Measurements from ENCODE around the gene INPP5J. TPM values are rescaled to one million over a fixed set of nuclear protein-coding genes. Genes with fewer than 3 reads are reported as not detected.

Gene INPP5J
- total RNA-seq, 4 donors from 2014 or later: not detected

DNA sequence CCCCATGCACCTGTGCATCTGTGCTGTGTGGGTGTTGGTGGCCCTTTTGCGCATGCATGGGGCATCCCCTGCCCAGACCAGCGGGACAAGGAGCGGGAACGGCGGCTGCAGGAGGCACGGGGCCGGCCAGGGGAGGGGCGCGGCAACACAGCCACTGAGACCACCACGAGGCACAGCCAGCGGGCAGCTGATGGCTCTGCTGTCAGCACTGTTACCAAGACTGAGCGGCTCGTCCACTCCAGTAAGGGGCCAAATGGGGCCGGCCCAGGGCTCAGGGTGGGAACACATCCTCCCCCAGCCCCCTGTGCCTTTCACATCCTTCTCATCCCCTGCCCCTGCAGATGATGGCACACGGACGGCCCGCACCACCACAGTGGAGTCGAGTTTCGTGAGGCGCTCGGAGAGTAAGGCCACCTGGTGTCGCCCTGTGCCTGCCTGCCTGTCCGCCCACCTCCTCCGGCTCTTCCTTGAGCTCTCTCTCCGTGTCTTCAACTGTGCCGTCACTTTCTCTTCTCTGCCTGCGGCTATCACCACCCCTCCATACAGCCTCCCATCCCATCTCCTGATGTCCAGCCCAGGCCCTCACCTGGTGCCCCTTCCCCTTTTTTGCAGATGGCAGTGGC, 26.0 kb upstream of the INPP5J start:
- TF ChIP-seq, protein P1, sequence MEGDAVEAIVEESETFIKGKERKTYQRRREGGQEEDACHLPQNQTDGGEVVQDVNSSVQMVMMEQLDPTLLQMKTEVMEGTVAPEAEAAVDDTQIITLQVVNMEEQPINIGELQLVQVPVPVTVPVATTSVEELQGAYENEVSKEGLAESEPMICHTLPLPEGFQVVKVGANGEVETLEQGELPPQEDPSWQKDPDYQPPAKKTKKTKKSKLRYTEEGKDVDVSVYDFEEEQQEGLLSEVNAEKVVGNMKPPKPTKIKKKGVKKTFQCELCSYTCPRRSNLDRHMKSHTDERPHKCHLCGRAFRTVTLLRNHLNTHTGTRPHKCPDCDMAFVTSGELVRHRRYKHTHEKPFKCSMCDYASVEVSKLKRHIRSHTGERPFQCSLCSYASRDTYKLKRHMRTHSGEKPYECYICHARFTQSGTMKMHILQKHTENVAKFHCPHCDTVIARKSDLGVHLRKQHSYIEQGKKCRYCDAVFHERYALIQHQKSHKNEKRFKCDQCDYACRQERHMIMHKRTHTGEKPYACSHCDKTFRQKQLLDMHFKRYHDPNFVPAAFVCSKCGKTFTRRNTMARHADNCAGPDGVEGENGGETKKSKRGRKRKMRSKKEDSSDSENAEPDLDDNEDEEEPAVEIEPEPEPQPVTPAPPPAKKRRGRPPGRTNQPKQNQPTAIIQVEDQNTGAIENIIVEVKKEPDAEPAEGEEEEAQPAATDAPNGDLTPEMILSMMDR (IDR thresholded peaks at IDR 0.05; ENCODE audit: low read depth): no peak

DNA sequence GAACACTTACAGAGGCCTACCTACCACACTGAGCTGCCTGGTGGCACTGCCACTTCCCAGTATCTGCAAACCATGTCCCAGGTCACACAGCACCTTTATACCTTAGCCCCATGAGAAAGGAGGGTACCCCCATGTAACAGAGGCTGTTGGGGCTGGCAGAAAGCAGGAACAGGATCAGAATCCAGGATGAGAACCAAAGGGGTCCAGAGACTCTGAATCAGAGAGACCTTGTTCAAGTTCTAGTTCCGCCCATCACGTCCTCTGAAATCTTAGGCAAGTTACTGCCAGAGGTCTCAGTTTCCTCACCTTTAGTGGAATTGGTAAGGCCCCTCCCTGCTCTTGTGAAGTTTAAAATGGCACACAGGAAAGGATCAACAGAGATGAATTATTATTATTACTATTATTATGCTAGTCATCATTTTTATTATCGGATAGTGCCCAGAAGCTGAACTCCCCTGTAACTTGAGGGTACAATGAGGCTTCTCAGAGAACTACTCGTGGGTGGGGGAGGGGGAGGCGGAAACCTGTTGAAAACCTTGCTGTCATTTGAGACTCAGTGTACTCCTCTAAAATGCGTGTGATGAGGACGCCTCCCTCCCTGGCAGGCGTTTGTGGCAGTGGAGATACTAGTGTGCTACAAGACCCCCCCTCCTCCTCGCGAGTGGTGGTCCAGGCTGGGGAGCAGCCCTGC, 24.7 kb upstream of the INPP5J start:
- TF ChIP-seq, protein P1 (IDR thresholded peaks at IDR 0.05; ENCODE audit: low read depth): no peak

GRCh38 chr22:31098632-31099110, 24.1 kb upstream of the INPP5J start:
- TF ChIP-seq, protein P1 (IDR thresholded peaks at IDR 0.05; ENCODE audit: low read depth): no peak

GRCh38 chr22:31099386-31099785, 23.4 kb upstream of the INPP5J start:
- TF ChIP-seq, protein P1 (IDR thresholded peaks at IDR 0.05; ENCODE audit: low read depth): no peak

- TF ChIP-seq, protein P1 (IDR thresholded peaks at IDR 0.05; ENCODE audit: low read depth): no peak
These were observed 22.7 kb upstream of the INPP5J start for GRCh38 chr22:31099841-31100761.

- TF ChIP-seq, protein P1 (IDR thresholded peaks at IDR 0.05; ENCODE audit: low read depth): no peak
These were observed 21.8 kb upstream of the INPP5J start for GRCh38 chr22:31100762-31101525.

Measured in subcutaneous adipose tissue (tissue), 4 donors.